Measurements from ENCODE around the gene KCNQ1. TPM values are rescaled to one million over a fixed set of nuclear protein-coding genes. Genes with fewer than 3 reads are reported as not detected.

KCNQ1 gene
- total and polyA plus RNA-seq, 9 of the 15 experiments (the other 6 are each of a cell fraction or from before 2014, with no cell fraction given): 0.44 TPM; not detected in 8

- DNase-seq (ENCODE audit: extremely low read depth in 1 of 4, low spot score in 3 of 4) (no peak), FAIRE-seq (no peak), ATAC-seq (no peak)
- no peak overlapping the region for H3K4me3 ChIP-seq
- H3K9me1 ChIP-seq (ENCODE audit: control insufficient read depth, insufficient read depth, low read length): no peaks in the 10 kb centered on the region
- peaks cover 0 to 24% of the 10 kb centered on the region in 2 experiments; a peak in 2 of 5 replicates for H3K4me1 ChIP-seq (replicated peaks in 1 of 2; ENCODE audit: control insufficient read depth in 2 of 2, insufficient read depth in 2 of 2, low read length in 2 of 2)
- ChIA-PET CTCF (ENCODE audit: low intra/inter-chr PET ratio) (no interaction called here), POLR2A (interaction anchor here (0.7 kb wide), 1 partner anchor 22 kb away, joined by 3 read pairs; no protein-coding TSS in a partner anchor)
- H3K36me3 ChIP-seq (ENCODE audit: control insufficient read depth, insufficient read depth, low read length): no peaks in the 10 kb centered on the region
- H3K79me2 ChIP-seq (ENCODE audit: control insufficient read depth, insufficient read depth, low read length): no peaks in the 10 kb centered on the region
- no peak overlapping the region for H3K27ac ChIP-seq (ENCODE audit: extremely low read depth, low read depth, low read length)
- H2AFZ ChIP-seq (ENCODE audit: low read depth, low read length): no peak overlapping the region
- intact Hi-C loops (cut with micrococcal nuclease): no loop called here
- TF ChIP-seq ZNF277 (CRISPR knock-in tag; IDR thresholded peaks at IDR 0.05; ENCODE audit: borderline replicate concordance): no peak
- TF ChIP-seq ZNF134 (CRISPR knock-in tag; conservative IDR thresholded peaks at IDR 0.05): 0 out of 2 replicates have a peak, but pooled peaks have one; percentile 42
- peaks cover 10 to 48% of the 10 kb centered on the region in 2 experiments; a peak in 4 of 5 replicates for H3K27me3 ChIP-seq (ENCODE audit: control insufficient read depth in 2 of 2, insufficient read depth in 2 of 2, low read length in 2 of 2)
- 1% methylated on average over 11 of the region's 15 CpGs for WGBS (ENCODE audit: insufficient coverage, low coverage, missing lambda C conversion rate)
- H3K9me3 ChIP-seq (replicated peaks; ENCODE audit: control insufficient read depth, insufficient read depth, low read depth, low read length): no peaks in the 10 kb centered on the region
- BruUV-seq (replicated peaks): no TSS peak
- in situ Hi-C loops (cut with MboI): no loop called here
- H4K20me1 ChIP-seq (replicated peaks; ENCODE audit: control insufficient read depth, insufficient read depth, low read length): peaks cover 8% of the 10 kb centered on the region; the same call in 1 of the 2 replicates
- H3K9ac ChIP-seq (ENCODE audit: insufficient read depth in 1 of 2, low read depth in 2 of 2, low read length in 2 of 2): peak overlapping the region in 1 of 2 experiments; percentile 26; a peak in 2 of 4 replicates
- H3K4me2 ChIP-seq (ENCODE audit: insufficient read depth, low read length): no peak overlapping the region
Observed at GRCh38 chr11:2460540-2461252, 15.9 kb downstream of the KCNQ1 start.
